SK-N-SH (cell line): ENCODE measurements around the gene CALD1. TPM values are rescaled to one million over a fixed set of nuclear protein-coding genes. Genes with fewer than 3 reads are reported as not detected.

Experiments
- CTCF ChIA-PET: fragments of 300-600, 350-600 bp; formaldehyde crosslinking; extraction: SDS; loops from one replicate; lab custom pipeline; 2021; lab: Yijun Ruan, JAX
- POLR2A ChIA-PET: fragments of 350-600 bp; sonication (Branson Sonifier 250); formaldehyde crosslinking; extraction: SDS; loops from one replicate; lab custom pipeline; 2020; ENCODE audit warnings: antibody characterized with exemption, inconsistent platforms; lab: Yijun Ruan, JAX
- DNase-seq: peaks from one replicate; pipeline ENCODE4 v3.0.0; 2012
- H2AFZ ChIP-seq: fragments of 200-600 bp; sonication (generic); 2 replicates; pipeline ENCODE4 v1.8.1; 2016; ENCODE audit warnings: antibody characterized with exemption, mild to moderate bottlenecking, low read depth
- H3F3A ChIP-seq: fragments of 200-600 bp; sonication (generic); replicated peaks from 2 replicates; pipeline ENCODE3; 2016; ENCODE audit warnings: antibody characterized with exemption, mild to moderate bottlenecking; ENCODE audit not compliant: insufficient read depth
- H3K27ac ChIP-seq, 2 experiments: fragments of 200-500 bp in 1 of 2; fragments of 200-600 bp in 1 of 2; sonication (Bioruptor generic) in 1 of 2; sonication (generic), shearing (Covaris generic) in 1 of 2; 2 replicates each; pipeline versions ENCODE4 v1.5.1 to v1.6.1; 2014 to 2016; ENCODE audit warnings: low read depth in 2 of 2, inconsistent platforms in 1 of 2, low read length in 1 of 2, mild to moderate bottlenecking in 1 of 2, mixed read lengths in 1 of 2
- H3K27me3 ChIP-seq: fragments of 200-600 bp; sonication (generic), shearing (Covaris generic); 2 replicates; pipeline ENCODE4 v1.6.1; 2016; ENCODE audit warnings: mixed run types; ENCODE audit not compliant: insufficient read depth
- H3K36me3 ChIP-seq, 2 experiments: fragments of 200-500 bp in 1 of 2; fragments of 200-600 bp in 1 of 2; sonication (Bioruptor generic) in 1 of 2; sonication (generic) in 1 of 2; replicated peaks in 1 of 2; 2 replicates each; pipeline versions ENCODE3 to v1.5.1; 2014 to 2016; ENCODE audit warnings: low read length in 1 of 2, mild to moderate bottlenecking in 1 of 2; ENCODE audit not compliant: insufficient read depth in 2 of 2, control insufficient read depth in 1 of 2
- H3K4me1 ChIP-seq, 2 experiments: fragments of 200-500 bp in 1 of 2; fragments of 200-600 bp in 1 of 2; sonication (Bioruptor generic) in 1 of 2; sonication (generic), shearing (Covaris generic) in 1 of 2; 2 replicates each; pipeline versions ENCODE4 v1.5.1 to v1.6.1; 2014 to 2016; ENCODE audit warnings: low read depth in 1 of 2, low read length in 1 of 2, mixed run types in 1 of 2; ENCODE audit not compliant: insufficient read depth in 2 of 2, control insufficient read depth in 1 of 2
- H3K4me2 ChIP-seq: fragments of 200-600 bp; sonication (generic), shearing (Covaris generic); 2 replicates; pipeline ENCODE4 v1.6.1; 2017; ENCODE audit warnings: mixed run types
- H3K4me3 ChIP-seq, 2 experiments: fragments of 200-500 bp in 1 of 2; fragments of 200-600 bp in 1 of 2; sonication (Bioruptor generic) in 1 of 2; sonication (generic), shearing (Covaris generic) in 1 of 2; 2 replicates each; pipeline versions ENCODE4 v1.5.1 to v1.8.1; 2014 to 2016; ENCODE audit warnings: low read depth in 2 of 2, inconsistent platforms in 1 of 2, low read length in 1 of 2, mild to moderate bottlenecking in 1 of 2, mixed read lengths in 1 of 2, moderate library complexity in 1 of 2
- H3K79me2 ChIP-seq: fragments of 200-600 bp; sonication (generic); 2 replicates; pipeline ENCODE4 v1.8.1; 2017; ENCODE audit warnings: mild to moderate bottlenecking; ENCODE audit not compliant: insufficient read depth
- H3K9ac ChIP-seq: fragments of 200-600 bp; sonication (generic); 2 replicates; pipeline ENCODE4 v1.6.1; 2017; ENCODE audit warnings: mixed run types
- H3K9me2 ChIP-seq: fragments of 200-600 bp; sonication (generic); 2 replicates; pipeline ENCODE4 v1.6.1; 2017; ENCODE audit warnings: mixed run types
- H3K9me3 ChIP-seq: fragments of 200-600 bp; sonication (generic); 2 replicates; pipeline ENCODE4 v1.6.1; 2017; ENCODE audit warnings: mixed run types, mild to moderate bottlenecking, moderate library complexity
- H4K20me1 ChIP-seq: fragments of 200-600 bp; sonication (generic); 2 replicates; pipeline ENCODE4 v1.6.1; 2017; ENCODE audit warnings: mild to moderate bottlenecking, mixed run types; ENCODE audit not compliant: insufficient read depth
- GABPA ChIP-seq: IDR thresholded peaks from 2 replicates; pipeline ENCODE4 v1.4.0; 2012; ENCODE audit warnings: low read depth, mild to moderate bottlenecking
- GATA2 ChIP-seq: sonication (generic); formaldehyde crosslinking; IDR thresholded peaks from 2 replicates; pipeline ENCODE4 v1.5.0; 2020; ENCODE audit warnings: mild to moderate bottlenecking, missing genetic modification reagents
- MEF2A ChIP-seq: IDR thresholded peaks from 2 replicates; pipeline ENCODE4 v1.4.0; 2012; ENCODE audit warnings: low read depth, borderline replicate concordance
- NRF1 ChIP-seq: IDR thresholded peaks from 2 replicates; pipeline ENCODE4 v1.6.1; 2012; ENCODE audit warnings: low read depth, mild to moderate bottlenecking, low read length
- RCOR1 ChIP-seq: fragments of 150-350 bp; IDR thresholded peaks from 2 replicates; pipeline ENCODE4 v1.6.1; 2017; ENCODE audit warnings: antibody characterized with exemption, low read length
- RXRA ChIP-seq: IDR thresholded peaks from 2 replicates; pipeline ENCODE4 v1.4.0; 2012; ENCODE audit warnings: low read depth, mild to moderate bottlenecking, borderline replicate concordance
- SMC3 ChIP-seq: IDR thresholded peaks from 2 replicates; pipeline ENCODE4 v1.6.1; 2012; ENCODE audit warnings: low read depth, low read length, improper control_type of control experiment
- TCF12 ChIP-seq: IDR thresholded peaks from 2 replicates; pipeline ENCODE4 v1.4.0; 2012
- YY1 ChIP-seq: IDR thresholded peaks from 2 replicates; pipeline ENCODE4 v1.4.0; 2012; ENCODE audit warnings: low read depth, mild to moderate bottlenecking
- WGBS: methylation state at CpG from one replicate; pipeline ENCODE4 v1.1.6; 2017; ENCODE audit warnings: low lambda C conversion rate; 5-methylcytosine and 5-hydroxymethylcytosine counted together
- polyA plus RNA-seq, 3 experiments: library from polyadenylated mRNA; depleted of rRNA; stranded (reverse); fragments of >200 nt; gene quantifications; 2 replicates each; pipeline ENCODE4 v1.2.3, GENCODE V29; 2012
- TF ChIP-seq, protein P1 (sequence below): IDR thresholded peaks from 2 replicates; pipeline ENCODE4 v1.4.0; 2012; ENCODE audit warnings: low read depth

CALD1 gene
- polyA plus RNA-seq, 1 of the 3 experiments (the other 2 are of a cell fraction): 299 TPM

DNA sequence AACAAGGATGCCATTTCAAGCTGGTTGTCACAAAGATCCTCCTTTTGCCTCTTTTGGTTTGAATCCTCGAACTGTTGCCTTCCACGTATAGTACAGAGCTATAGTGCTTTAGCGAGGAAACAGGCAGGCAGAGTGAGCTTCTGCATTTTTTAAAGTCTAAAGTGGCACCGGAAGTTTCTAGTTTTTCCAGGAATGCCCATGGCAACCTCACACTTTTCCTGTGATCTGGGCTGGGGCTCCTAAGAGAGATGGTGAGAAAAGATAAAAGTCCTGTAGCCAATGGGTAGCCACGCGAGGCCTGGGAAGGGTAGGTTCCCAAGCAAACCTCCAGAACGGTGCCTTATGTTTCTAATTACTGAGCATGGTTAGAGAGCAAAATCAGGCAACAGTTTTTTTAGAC lies 76.7 kb downstream of the CALD1 start:
- WGBS: 77% methylated on average over 7 of the region's 7 CpGs

GRCh38 chr7:134856691-134857090 lies 77.3 kb downstream of the CALD1 start:
- H3K9me2 ChIP-seq: no peaks in the 10 kb centered on the region
- POLR2A ChIA-PET: no interaction called here
- H3K4me1 ChIP-seq: peaks cover 13% of the 10 kb centered on the region in 2 experiments; a peak in 3 of 4 replicates
- no peak for DNase-seq
- no peak overlapping the region for H3K4me2 ChIP-seq
- no peak overlapping the region for H2AFZ ChIP-seq
- H3K9me3 ChIP-seq: no peaks in the 10 kb centered on the region
- TF ChIP-seq TCF12 (no peak), NRF1 (no peak), MEF2A (no peak), RXRA (no peak), RCOR1 (no peak), GABPA (no peak), GATA2 (no peak)
- TF ChIP-seq, protein P1, sequence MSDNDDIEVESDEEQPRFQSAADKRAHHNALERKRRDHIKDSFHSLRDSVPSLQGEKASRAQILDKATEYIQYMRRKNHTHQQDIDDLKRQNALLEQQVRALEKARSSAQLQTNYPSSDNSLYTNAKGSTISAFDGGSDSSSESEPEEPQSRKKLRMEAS: no peak
- TF ChIP-seq, all 33 proteins: peak for 0
- no peak overlapping the region for H3K9ac ChIP-seq
- H4K20me1 ChIP-seq: peaks cover 66% of the 10 kb centered on the region
- H3K4me3 ChIP-seq: no peak overlapping the region
- no peaks in the 10 kb centered on the region for H3K27me3 ChIP-seq
- CTCF ChIA-PET: interaction anchor here (1.4 kb wide), 1 partner anchor 22 kb away, joined by 3 read pairs; no protein-coding TSS in a partner anchor
- 81% methylated on average over 4 of the region's 4 CpGs for WGBS
- peaks cover 17 to 34% of the 10 kb centered on the region in 2 experiments for H3K36me3 ChIP-seq
- peak overlapping the region; percentile 57 to 80; a peak in 3 of 4 replicates for H3K27ac ChIP-seq
- peaks cover 5% of the 10 kb centered on the region for H3F3A ChIP-seq
- H3K79me2 ChIP-seq: peaks cover 97% of the 10 kb centered on the region

More for the DNA sequence above, 76.7 kb downstream of the CALD1 start:
- peaks cover 15 to 34% of the 10 kb centered on the region in 2 experiments for H3K36me3 ChIP-seq
- no peaks in the 10 kb centered on the region for H3K9me3 ChIP-seq
- H3K9ac ChIP-seq: no peak overlapping the region
- POLR2A ChIA-PET: no interaction called here
- peaks cover 13% of the 10 kb centered on the region in 2 experiments; a peak in 3 of 4 replicates for H3K4me1 ChIP-seq
- peak overlapping the region; percentile 57 to 80; a peak in 3 of 4 replicates for H3K27ac ChIP-seq
- H3K79me2 ChIP-seq: peaks cover 97% of the 10 kb centered on the region
- H3F3A ChIP-seq: peaks cover 5% of the 10 kb centered on the region
- TF ChIP-seq TCF12: peak; percentile 34; the same call in 1 of the 2 replicates
- TF ChIP-seq GATA2: peak; percentile 57
- TF ChIP-seq SMC3: no peak
- TF ChIP-seq RCOR1: 0 out of 2 replicates have a peak, but pooled peaks have one; percentile 38
- CTCF ChIA-PET: interaction anchor here (1.4 kb wide), 1 partner anchor 23 kb away, joined by 3 read pairs; no protein-coding TSS in a partner anchor
- no peak overlapping the region for H3K4me3 ChIP-seq
- H4K20me1 ChIP-seq: peaks cover 60% of the 10 kb centered on the region
- H3K27me3 ChIP-seq: no peaks in the 10 kb centered on the region
- peak; percentile 58 for DNase-seq
- 0 out of 2 replicates have a peak overlapping the region, but pooled peaks have one; percentile 13 for H3K4me2 ChIP-seq
- H3K9me2 ChIP-seq: no peaks in the 10 kb centered on the region
- no peak overlapping the region for H2AFZ ChIP-seq

GRCh38 chr7:134857958-134858357 lies 78.5 kb downstream of the CALD1 start:
- no peak for DNase-seq
- ChIA-PET POLR2A (no interaction called here), CTCF (no interaction called here)
- no peak overlapping the region for H3K4me3 ChIP-seq
- no peak overlapping the region for H3K4me2 ChIP-seq
- no peaks in the 10 kb centered on the region for H3K9me3 ChIP-seq
- TF ChIP-seq YY1: no peak
- H3K4me1 ChIP-seq: peaks cover 13% of the 10 kb centered on the region in 2 experiments; a peak in 3 of 4 replicates
- peaks cover 98% of the 10 kb centered on the region for H3K79me2 ChIP-seq
- H3K9ac ChIP-seq: no peak overlapping the region
- no peak overlapping the region for H2AFZ ChIP-seq
- no peaks in the 10 kb centered on the region for H3K9me2 ChIP-seq
- H3K36me3 ChIP-seq: peaks cover 15 to 30% of the 10 kb centered on the region in 2 experiments
- H3K27me3 ChIP-seq: no peaks in the 10 kb centered on the region
- no peak overlapping the region for H3K27ac ChIP-seq
- H4K20me1 ChIP-seq: peaks cover 76% of the 10 kb centered on the region
- H3F3A ChIP-seq: peaks cover 5% of the 10 kb centered on the region
